HG03558 (cell line): ENCODE results near the gene CCDC152.
"Not testable (repeated sequence)": the region's sequence is repeated elsewhere in the genome, so short reads cannot be mapped to it uniquely, and the experiment has no call there.

Source experiments
- ATAC-seq: cut with Tn5 transposase; IDR thresholded peaks from one replicate; pipeline ENCODE4 v1.9.1; 2021; ENCODE audit warnings: moderate number of reproducible peaks; ENCODE audit not compliant: unreplicated experiment; ENCODE audit errors: extremely low read depth

The CCDC152 gene

GRCh38 chr5:42810834-42811590, 54.4 kb downstream of the CCDC152 start:
- no peak for ATAC-seq

- no peak for ATAC-seq
These were observed 55.2 kb downstream of the CCDC152 start, which contains the start of gene SELENOP for GRCh38 chr5:42811591-42812446. Gene SELENOP (minus strand): TSS chr5:42811892. CDS start chr5:42808353, 3,539 bp downstream.

GRCh38 chr5:42812620-42813019, 56.0 kb downstream of the CCDC152 start:
- no peak for ATAC-seq

GRCh38 chr5:42813533-42813932, 56.9 kb downstream of the CCDC152 start:
- ATAC-seq = no peak

GRCh38 chr5:42816546-42816945, 59.9 kb downstream of the CCDC152 start:
- ATAC-seq = not testable (repeated sequence)

- ATAC-seq = no peak
These were observed 63.1 kb downstream of the CCDC152 start for GRCh38 chr5:42819745-42820144.

GRCh38 chr5:42822548-42822947, 65.9 kb downstream of the CCDC152 start:
- ATAC-seq = no peak

- ATAC-seq = no peak
These were observed 67.8 kb downstream of the CCDC152 start for GRCh38 chr5:42824347-42824976.

- ATAC-seq = no peak
These were observed 69.0 kb downstream of the CCDC152 start for GRCh38 chr5:42825422-42826148.

GRCh38 chr5:42826757-42827515, 70.3 kb downstream of the CCDC152 start:
- no peak for ATAC-seq

- no peak for ATAC-seq
These were observed 72.1 kb downstream of the CCDC152 start for GRCh38 chr5:42828671-42829070.

GRCh38 chr5:42830924-42831323, 74.3 kb downstream of the CCDC152 start:
- ATAC-seq = no peak

- no peak for ATAC-seq
These were observed 75.4 kb downstream of the CCDC152 start for GRCh38 chr5:42832060-42832459.

GRCh38 chr5:42836070-42836769, 79.6 kb downstream of the CCDC152 start:
- no peak for ATAC-seq

- no peak for ATAC-seq
These were observed 81.0 kb downstream of the CCDC152 start for GRCh38 chr5:42837601-42838000.

GRCh38 chr5:42839196-42839595, 82.6 kb downstream of the CCDC152 start:
- ATAC-seq = no peak

- ATAC-seq = no peak
These were observed 83.7 kb downstream of the CCDC152 start for GRCh38 chr5:42840269-42840668.

GRCh38 chr5:42840842-42841567, 84.4 kb downstream of the CCDC152 start:
- no peak for ATAC-seq
